Liver (tissue), 9 donors: ENCODE measurements around the gene ASXL2. TPM values are rescaled to one million over a fixed set of nuclear protein-coding genes. Genes with fewer than 3 reads are reported as not detected.

Experiments
- DNase-seq: peaks from one replicate; pipeline ENCODE4 v3.0.0-alpha.2; 2017; ENCODE audit warnings: low spot score
- H3K27ac ChIP-seq, 2 donors: one replicate each; pipeline ENCODE4 v1.7.0; 2013; ENCODE audit warnings: inconsistent platforms in 2 of 2, low read length in 2 of 2, control low read depth in 1 of 2, low read depth in 1 of 2, mild to moderate bottlenecking in 1 of 2
- H3K27me3 ChIP-seq, 4 donors: one replicate each; pipeline versions ENCODE4 v1.6.1 to v1.7.0; 2013; ENCODE audit warnings: low read length in 3 of 4, inconsistent platforms in 1 of 4, mild to moderate bottlenecking in 1 of 4, moderate library complexity in 1 of 4; ENCODE audit not compliant: control insufficient read depth in 4 of 4, insufficient read depth in 4 of 4
- H3K36me3 ChIP-seq, 4 donors: one replicate each; pipeline versions ENCODE4 v1.6.1 to v1.7.0; 2013; ENCODE audit warnings: low read length in 3 of 4, mild to moderate bottlenecking in 3 of 4, low read depth in 1 of 4, moderate library complexity in 1 of 4; ENCODE audit not compliant: control insufficient read depth in 4 of 4, insufficient read depth in 3 of 4
- H3K4me1 ChIP-seq, 4 donors: one replicate each; pipeline versions ENCODE4 v1.6.1 to v1.7.0; 2013; ENCODE audit warnings: low read length in 3 of 4, mild to moderate bottlenecking in 3 of 4, moderate library complexity in 1 of 4; ENCODE audit not compliant: control insufficient read depth in 4 of 4, insufficient read depth in 4 of 4
- H3K4me3 ChIP-seq, 3 donors: one replicate each; pipeline versions ENCODE4 v1.6.1 to v1.7.0; 2013; ENCODE audit warnings: low read length in 3 of 3, control low read depth in 1 of 3, low read depth in 1 of 3, mild to moderate bottlenecking in 1 of 3
- H3K9ac ChIP-seq, 2 donors: one replicate each; pipeline ENCODE4 v1.7.0; 2013; ENCODE audit warnings: low read length in 2 of 2, mild to moderate bottlenecking in 2 of 2, moderate library complexity in 2 of 2, control low read depth in 1 of 2, low read depth in 1 of 2
- H3K9me3 ChIP-seq, 4 donors: one replicate each; pipeline versions ENCODE4 v1.6.1 to v1.7.0; 2013; ENCODE audit warnings: low read length in 3 of 4; ENCODE audit not compliant: control insufficient read depth in 4 of 4
- ATF3 ChIP-seq: IDR thresholded peaks from 2 replicates; pipeline ENCODE4 v1.6.1; 2016; ENCODE audit warnings: antibody characterized with exemption
- CTCF ChIP-seq: fragments of 150-350 bp; IDR thresholded peaks from 2 replicates; pipeline ENCODE4 v1.5.1; 2017; ENCODE audit warnings: improper control_type of control experiment, low read depth, low read length; ENCODE audit not compliant: missing input control
- FOXA1 ChIP-seq: IDR thresholded peaks from 2 replicates; pipeline ENCODE4 v1.6.1; 2016; ENCODE audit warnings: antibody characterized with exemption
- FOXA2 ChIP-seq: IDR thresholded peaks from 2 replicates; pipeline ENCODE4 v1.6.1; 2016; ENCODE audit warnings: antibody characterized with exemption
- GABPA ChIP-seq, 2 donors: IDR thresholded peaks in 1 of 2; conservative IDR thresholded peaks in 1 of 2; 2 replicates each; pipeline ENCODE4 v1.6.1; 2016; ENCODE audit warnings: antibody characterized with exemption in 2 of 2, mild to moderate bottlenecking in 1 of 2, moderate library complexity in 1 of 2
- JUND ChIP-seq, 2 donors: IDR thresholded peaks; 2 replicates each; pipeline ENCODE4 v1.6.1; 2016; ENCODE audit warnings: antibody characterized with exemption in 2 of 2
- NR2F2 ChIP-seq: IDR thresholded peaks from 2 replicates; pipeline ENCODE4 v1.6.1; 2016; ENCODE audit warnings: antibody characterized with exemption
- RAD21 ChIP-seq, 2 donors: IDR thresholded peaks; 2 replicates each; pipeline ENCODE4 v1.6.1; 2016; ENCODE audit warnings: antibody characterized with exemption in 2 of 2, mild to moderate bottlenecking in 2 of 2
- REST ChIP-seq: IDR thresholded peaks from 2 replicates; pipeline ENCODE4 v1.6.1; 2016; ENCODE audit warnings: antibody characterized with exemption, mild to moderate bottlenecking
- RXRA ChIP-seq, 2 donors: IDR thresholded peaks; 2 replicates each; pipeline ENCODE4 v1.6.1; 2017 to 2018; ENCODE audit warnings: antibody characterized with exemption in 2 of 2, mild to moderate bottlenecking in 1 of 2
- SP1 ChIP-seq: IDR thresholded peaks from 2 replicates; pipeline ENCODE4 v1.6.1; 2018; ENCODE audit warnings: antibody characterized with exemption, mild to moderate bottlenecking
- YY1 ChIP-seq: IDR thresholded peaks from 2 replicates; pipeline ENCODE4 v1.6.1; 2016; ENCODE audit warnings: antibody characterized with exemption, mild to moderate bottlenecking
- ZBTB33 ChIP-seq: IDR thresholded peaks from 2 replicates; pipeline ENCODE4 v1.6.1; 2016; ENCODE audit warnings: antibody characterized with exemption
- WGBS: extraction: QIAGEN DNeasy Blood & Tissue Kit; methylation state at CpG from one replicate; pipeline ENCODE4 v1.1.7; 2013; 5-methylcytosine and 5-hydroxymethylcytosine counted together
- polyA plus RNA-seq, 2 donors: library from polyadenylated mRNA; stranded (reverse) in 1 of 2; unstranded in 1 of 2; fragments of 200-250 nt in 1 of 2; fragments of >200 nt in 1 of 2; fragmentation: Nextera tagmentation in 1 of 2; extraction: Ambion mirVana in 1 of 2; gene quantifications; one replicate each; pipeline versions ENCODE4 v1.2.1 to v1.2.3, GENCODE V29; 2013 to 2015
- total RNA-seq, 2 donors: library from RNA; depleted of rRNA; stranded (reverse); fragments of >200 nt; gene quantifications; one replicate each; pipeline ENCODE4 v1.2.3, GENCODE V29; 2014
- donor health status: healthy.
- donor health status: healthy.
- donor health status: healthy.
- donor health status: healthy.
- donor health status: healthy.

ASXL2 gene
- total and polyA plus RNA-seq, 4 donors: 2.4 to 7.3 (median 4.4) TPM

- WGBS: 83% methylated on average over 3 of the region's 3 CpGs
- Histone ChIP-seq H3K36me3 (no peaks in the 10 kb centered on the region), H3K4me3 (no peak overlapping the region), H3K27me3 (no peaks in the 10 kb centered on the region), H3K4me1 (peaks cover 6 to 33% (median 19%) of the 10 kb centered on the region in 4 donors), H3K27ac (no peak overlapping the region), H3K9me3 (no peaks in the 10 kb centered on the region), H3K9ac (no peak overlapping the region)
- TF ChIP-seq SP1 (no peak), RAD21 (IDR thresholded peaks at IDR 0.05) (no peak), ZBTB33 (no peak)
- no peak for DNase-seq
These were observed 61.3 kb downstream of the ASXL2 start for GRCh38 chr2:25817006-25817405.

- TF ChIP-seq JUND (IDR thresholded peaks at IDR 0.05) (no peak), FOXA1 (no peak), ZBTB33 (no peak), CTCF (no peak), ATF3 (no peak), FOXA2 (no peak), RXRA (IDR thresholded peaks at IDR 0.05) (no peak), REST (no peak), NR2F2 (no peak), GABPA (IDR thresholded peaks at IDR 0.05 in 1 of 2, conservative IDR thresholded peaks at IDR 0.05 in 1 of 2) (no peak), YY1 (no peak)
- Histone ChIP-seq H3K36me3 (no peaks in the 10 kb centered on the region), H3K9me3 (no peaks in the 10 kb centered on the region), H3K9ac (no peak overlapping the region), H3K27me3 (no peaks in the 10 kb centered on the region), H3K27ac (no peak overlapping the region), H3K4me3 (no peak overlapping the region), H3K4me1 (peaks cover 6 to 25% (median 16%) of the 10 kb centered on the region in 4 donors)
- WGBS: 81% methylated on average over 6 of the region's 6 CpGs
- DNase-seq: no peak
These were observed 62.0 kb downstream of the ASXL2 start for GRCh38 chr2:25816249-25816648.
